GM10266 (cell line): ENCODE measurements around the gene NEGR1.
A peak's percentile ranks its signal among the peaks of the same experiment; 100 is the strongest.

Experiments
- DNase-seq: peaks from one replicate; pipeline ENCODE4 v3.0.0; 2012; ENCODE audit errors: extremely low spot score
- TF ChIP-seq, protein P1 (sequence below): IDR thresholded peaks from 2 replicates; pipeline ENCODE4 v1.5.1; 2012; ENCODE audit warnings: mild to moderate bottlenecking, low read depth; ENCODE audit not compliant: control insufficient read depth, insufficient read depth; ENCODE audit errors: missing control alignments

Gene NEGR1

DNA sequence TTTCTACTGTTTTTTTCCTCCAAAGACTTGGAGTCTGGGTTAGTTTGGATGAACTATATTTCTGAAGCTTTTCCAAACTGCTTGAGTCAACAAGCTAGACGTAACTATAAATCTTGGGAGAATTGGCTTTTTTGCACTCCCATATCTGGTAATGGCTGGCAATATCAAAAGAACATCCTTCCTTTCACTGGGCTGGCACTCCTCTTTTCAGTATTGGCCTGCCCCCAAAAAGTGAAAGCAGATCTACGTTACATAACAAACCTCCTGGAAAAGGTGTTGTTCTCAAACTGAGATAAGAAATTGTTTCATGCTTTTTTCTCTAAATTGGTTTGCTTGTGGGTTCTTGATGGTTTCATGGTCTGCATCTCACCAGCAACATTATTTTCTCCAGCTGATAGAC, 499.3 kb downstream of the NEGR1 start:
- TF ChIP-seq, protein P1, sequence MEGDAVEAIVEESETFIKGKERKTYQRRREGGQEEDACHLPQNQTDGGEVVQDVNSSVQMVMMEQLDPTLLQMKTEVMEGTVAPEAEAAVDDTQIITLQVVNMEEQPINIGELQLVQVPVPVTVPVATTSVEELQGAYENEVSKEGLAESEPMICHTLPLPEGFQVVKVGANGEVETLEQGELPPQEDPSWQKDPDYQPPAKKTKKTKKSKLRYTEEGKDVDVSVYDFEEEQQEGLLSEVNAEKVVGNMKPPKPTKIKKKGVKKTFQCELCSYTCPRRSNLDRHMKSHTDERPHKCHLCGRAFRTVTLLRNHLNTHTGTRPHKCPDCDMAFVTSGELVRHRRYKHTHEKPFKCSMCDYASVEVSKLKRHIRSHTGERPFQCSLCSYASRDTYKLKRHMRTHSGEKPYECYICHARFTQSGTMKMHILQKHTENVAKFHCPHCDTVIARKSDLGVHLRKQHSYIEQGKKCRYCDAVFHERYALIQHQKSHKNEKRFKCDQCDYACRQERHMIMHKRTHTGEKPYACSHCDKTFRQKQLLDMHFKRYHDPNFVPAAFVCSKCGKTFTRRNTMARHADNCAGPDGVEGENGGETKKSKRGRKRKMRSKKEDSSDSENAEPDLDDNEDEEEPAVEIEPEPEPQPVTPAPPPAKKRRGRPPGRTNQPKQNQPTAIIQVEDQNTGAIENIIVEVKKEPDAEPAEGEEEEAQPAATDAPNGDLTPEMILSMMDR, result no peak
- no peak for DNase-seq

DNA sequence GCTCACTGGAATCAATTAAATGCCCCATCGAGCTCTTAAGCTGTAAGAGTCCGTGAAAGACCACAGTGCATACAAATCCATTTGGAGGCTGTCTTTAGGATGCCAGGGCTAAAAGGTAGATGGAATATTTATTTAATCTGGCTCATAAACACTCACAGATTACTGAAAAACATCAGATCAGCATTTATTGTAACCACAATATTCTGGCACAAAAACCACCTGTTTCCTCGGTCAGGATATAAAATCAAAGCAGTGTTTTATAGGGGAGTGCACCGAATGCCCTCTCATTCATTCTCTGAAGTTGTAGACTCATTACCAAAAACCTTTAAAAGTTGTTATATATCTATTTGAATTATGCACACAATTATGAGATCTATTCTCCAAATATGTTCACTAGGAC, 500.9 kb downstream of the NEGR1 start:
- DNase-seq, result no peak
- TF ChIP-seq, protein P1, result no peak

DNA sequence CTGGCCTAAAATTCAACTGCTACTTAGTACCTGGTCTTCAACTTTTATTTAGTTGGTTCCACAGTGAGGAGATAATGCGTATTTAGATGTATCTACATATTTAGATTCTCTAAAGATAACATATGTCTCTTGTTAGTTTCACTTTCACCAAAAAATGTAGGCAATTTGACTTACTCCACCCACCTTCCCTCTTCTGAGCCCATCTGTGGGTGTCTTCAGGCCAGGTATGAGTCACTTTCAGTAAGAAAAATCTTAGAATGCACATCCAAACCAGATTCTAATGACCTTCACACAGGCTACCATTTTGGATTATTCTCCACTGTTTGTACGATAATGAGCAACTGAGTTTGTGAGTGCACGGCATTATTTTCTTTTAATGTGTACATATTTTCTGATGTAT, 501.7 kb downstream of the NEGR1 start:
- peak; percentile 2 for DNase-seq
- TF ChIP-seq, protein P1, result no peak

DNA sequence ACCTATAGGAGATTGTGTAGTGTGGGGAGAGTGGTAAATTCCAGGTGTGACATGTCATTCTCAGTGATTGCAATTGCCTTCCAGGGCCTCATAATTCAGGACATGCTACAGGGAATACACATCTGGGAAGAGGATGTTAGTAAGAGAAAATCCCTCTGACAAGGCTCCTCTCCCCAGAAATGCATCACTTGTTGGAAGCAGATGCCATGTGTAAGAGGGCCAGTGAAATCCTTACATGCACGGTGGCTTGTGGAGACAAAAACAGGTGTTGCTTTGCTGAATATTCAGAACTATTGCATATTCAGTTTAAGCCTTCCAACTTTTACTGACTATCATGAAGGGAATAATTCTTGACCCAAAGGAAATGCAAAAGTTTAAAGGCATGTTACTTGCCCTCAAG, 503.4 kb downstream of the NEGR1 start:
- TF ChIP-seq, protein P1, result no peak
- no peak for DNase-seq

DNA sequence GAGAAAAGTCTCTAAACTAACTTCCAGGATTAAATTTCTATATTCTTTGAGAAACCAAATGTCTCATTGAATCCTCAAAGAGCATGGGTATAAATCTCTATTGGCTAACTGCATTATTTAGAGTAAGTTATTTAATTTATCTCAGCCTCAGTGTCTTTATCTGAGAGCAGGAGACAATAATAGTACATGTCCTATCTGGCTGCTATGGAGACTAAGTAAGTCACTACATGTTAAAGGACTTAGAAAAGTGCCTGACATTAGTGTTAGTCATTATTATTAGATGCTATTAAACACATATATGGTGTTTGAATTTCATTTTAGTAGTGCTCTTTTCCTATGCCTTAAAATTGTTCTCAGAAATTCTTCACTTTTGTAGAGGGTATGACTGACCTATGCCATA, 505.2 kb downstream of the NEGR1 start:
- TF ChIP-seq, protein P1, result no peak
- DNase-seq, result no peak

DNA sequence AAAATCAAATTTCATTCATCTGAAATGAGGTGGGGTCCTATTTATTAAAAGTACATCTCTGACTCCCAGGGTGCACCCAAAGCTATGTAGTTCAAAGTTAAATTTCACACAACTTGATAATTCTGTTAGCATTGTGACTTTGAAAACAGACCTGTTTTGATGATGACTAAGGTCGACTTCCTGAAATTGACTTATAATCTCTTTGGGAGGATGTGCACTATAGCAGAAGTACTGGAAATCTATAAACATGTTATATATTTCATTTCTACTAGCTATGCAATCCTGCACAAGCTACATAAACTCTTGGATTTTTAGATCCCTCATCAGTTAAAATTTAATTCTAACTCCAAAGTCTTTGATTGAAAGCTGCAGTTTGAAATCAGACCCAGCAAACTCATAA, 507.6 kb downstream of the NEGR1 start:
- no peak for DNase-seq
- TF ChIP-seq, protein P1, result no peak

DNA sequence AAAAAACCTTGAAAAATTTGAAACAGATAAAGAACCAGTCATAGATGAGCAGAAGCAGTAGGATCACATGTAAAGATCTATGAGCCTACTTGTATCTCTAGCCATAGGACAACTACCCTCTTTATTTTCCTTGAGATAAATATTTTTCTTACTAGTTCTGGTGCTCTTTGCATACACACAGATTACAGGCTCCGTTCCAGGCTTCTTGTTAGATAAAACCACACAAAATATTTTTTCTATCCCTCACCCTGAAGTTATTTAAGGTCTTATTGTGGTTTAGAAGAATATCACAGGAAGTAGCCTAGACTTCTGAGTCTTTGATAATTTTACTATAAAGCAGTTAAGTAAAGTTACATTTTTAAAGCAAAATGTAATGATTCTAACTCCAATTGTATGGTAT, 512.2 kb downstream of the NEGR1 start:
- TF ChIP-seq, protein P1, result no peak
- no peak for DNase-seq

DNA sequence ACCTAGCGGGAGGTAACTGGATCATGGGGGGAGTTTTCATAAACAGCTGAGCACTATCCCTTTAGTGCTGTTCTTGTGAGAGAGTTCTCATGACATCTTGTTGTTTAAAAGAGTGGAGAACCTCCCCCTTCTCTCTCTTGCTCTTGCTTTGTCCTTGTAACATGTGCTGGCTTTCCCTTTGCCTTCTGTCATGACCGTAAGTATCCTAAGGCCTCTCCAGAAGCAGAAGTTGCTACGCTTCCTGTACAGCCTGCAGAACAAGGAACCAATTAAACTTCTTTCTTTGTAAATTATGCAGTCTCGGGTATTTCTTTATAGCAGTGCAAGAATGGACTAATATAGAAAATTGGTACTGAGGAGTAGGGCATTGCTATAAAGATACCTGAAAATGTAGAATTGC, 515.6 kb downstream of the NEGR1 start:
- no peak for DNase-seq
- TF ChIP-seq, protein P1, result no peak
